Limb (tissue), 2 donors: ENCODE results near the gene RBMS1.
A peak's percentile ranks its signal among the peaks of the same experiment; 100 is the strongest.
"Not testable (repeated sequence)": the region's sequence is repeated elsewhere in the genome, so short reads cannot be mapped to it uniquely, and the experiment has no call there.

Experiments used
- DNase-seq, 2 donors: peaks; one replicate each; pipeline ENCODE4 v3.0.0-alpha.2; 2016; ENCODE audit errors: extremely low spot score in 2 of 2

RBMS1 gene

GRCh38 chr2:160381425-160381951 is 112.1 kb downstream of the RBMS1 start:
- DNase-seq: no peak

- no peak for DNase-seq
Measured at GRCh38 chr2:160380611-160381010, 113.0 kb downstream of the RBMS1 start.

- no peak for DNase-seq
Measured at GRCh38 chr2:160380000-160380570, 113.5 kb downstream of the RBMS1 start.

DNA sequence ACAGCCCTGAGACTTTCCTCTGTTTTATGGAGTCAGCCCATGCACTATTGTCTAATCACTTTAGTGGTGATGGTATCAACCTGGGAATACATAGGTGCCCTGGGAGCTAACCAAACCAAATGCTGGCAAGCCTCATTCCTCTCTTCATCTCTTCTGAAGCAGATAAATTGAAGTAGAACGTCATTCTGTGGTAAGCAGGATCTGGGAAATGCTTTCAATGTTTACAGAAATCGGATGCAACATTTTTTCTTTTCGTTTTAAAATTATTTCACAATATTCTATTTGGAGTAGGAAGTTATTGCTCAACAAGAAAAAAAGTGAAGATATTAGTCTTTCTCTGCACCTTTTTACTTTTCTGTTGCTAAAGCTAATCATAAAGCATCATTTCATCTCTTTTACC is 114.2 kb downstream of the RBMS1 start:
- DNase-seq: no peak

DNA sequence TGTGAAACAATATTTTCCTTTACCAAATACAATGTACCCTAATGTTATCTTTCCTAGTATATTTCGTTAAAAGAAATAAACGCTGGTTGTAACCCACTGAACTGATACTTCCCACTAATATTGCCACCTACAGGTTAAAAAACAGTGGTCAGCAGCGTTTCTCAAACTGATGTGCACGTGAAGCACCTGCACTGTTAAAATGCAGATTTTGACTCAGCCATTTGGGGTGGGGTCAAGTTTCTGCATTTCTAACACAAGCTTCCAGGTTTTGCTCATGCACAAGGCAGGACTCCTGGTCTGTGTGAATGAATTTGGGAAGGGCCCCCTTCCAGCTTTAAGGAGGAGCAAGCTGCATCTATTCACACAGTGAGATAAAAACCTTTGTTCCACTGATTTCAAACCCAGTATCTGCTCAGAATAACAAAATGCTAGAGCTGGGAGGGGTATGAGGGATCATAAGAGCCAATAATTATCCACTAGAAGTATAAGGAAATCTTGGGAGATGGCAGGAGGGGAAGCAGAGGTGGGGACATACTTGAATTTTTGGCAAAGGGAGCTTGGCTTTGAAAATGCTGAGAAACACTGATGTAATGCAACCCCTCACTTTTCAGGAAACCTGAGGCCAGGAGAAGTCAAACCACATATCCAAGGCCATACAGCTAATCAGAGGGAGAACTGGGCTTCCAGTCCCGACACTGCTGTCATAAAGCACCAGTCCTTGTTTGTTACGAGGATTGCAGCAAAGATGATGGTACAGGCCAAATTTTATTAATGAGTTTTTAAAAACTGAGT is 116.2 kb downstream of the RBMS1 start:
- no peak for DNase-seq

- no peak for DNase-seq
Measured at GRCh38 chr2:160376576-160376975, 117.0 kb downstream of the RBMS1 start.

GRCh38 chr2:160375802-160376469 is 117.7 kb downstream of the RBMS1 start:
- peak in 1 of 2 donors; percentile 31 for DNase-seq

DNA sequence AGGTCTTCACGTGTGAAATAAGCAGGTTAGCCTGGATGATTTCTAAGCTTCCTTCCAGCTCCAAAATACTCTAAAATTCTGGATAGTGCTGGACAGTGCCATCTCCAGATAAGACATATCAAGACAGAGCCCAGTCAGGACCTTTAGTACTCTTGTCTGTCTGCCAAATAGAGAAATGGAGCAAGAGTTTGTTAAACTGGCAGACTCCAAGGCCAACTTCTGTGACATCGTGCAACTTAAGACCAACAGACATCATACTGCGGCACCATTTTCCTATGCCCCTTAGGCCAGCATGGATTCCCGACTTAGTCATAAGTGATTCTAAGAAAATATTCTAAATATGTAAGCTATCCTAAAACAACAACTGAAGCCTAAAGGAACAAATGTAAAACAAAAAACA is 118.6 kb downstream of the RBMS1 start:
- no peak for DNase-seq

DNA sequence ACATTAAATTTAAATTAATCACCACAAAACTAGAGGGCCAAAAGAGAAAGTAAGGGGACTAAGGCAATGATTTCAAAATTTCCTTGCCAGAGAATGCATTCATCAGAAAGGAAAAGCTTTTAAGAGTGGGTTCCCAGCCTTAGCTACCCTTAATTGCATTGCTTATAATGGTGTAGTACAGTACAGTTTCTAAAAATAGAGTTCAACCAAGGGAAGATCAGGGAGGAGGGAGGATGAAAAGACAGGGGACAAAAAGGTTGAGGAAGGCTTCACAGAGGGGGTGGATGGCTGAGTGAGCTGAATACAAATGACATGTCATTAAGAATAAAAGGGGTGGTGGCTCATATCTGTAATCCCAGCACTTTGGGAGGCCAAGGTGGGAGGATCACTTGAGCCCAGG is 119.9 kb downstream of the RBMS1 start:
- no peak for DNase-seq

- no peak for DNase-seq
Measured at GRCh38 chr2:160373263-160373662, 120.3 kb downstream of the RBMS1 start.

DNA sequence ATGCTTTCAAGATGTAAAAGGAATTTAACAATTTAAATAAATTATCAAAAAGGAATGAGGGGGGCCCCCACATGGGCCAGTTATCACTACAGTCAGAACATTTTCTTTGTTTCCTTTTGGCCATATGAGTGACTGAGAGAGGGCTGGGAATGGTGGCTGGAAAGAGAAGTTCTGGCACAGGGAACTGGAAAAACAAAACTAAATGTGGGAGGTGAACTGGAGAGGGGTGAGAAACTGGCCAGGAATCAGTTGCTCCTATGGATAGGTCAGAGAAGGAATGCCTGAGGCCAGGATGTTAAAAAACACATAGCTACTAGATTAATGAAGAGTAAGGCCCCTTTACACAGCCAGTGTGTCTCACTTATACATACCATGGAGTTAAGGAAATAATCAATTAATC is 121.0 kb downstream of the RBMS1 start:
- DNase-seq: no peak

DNA sequence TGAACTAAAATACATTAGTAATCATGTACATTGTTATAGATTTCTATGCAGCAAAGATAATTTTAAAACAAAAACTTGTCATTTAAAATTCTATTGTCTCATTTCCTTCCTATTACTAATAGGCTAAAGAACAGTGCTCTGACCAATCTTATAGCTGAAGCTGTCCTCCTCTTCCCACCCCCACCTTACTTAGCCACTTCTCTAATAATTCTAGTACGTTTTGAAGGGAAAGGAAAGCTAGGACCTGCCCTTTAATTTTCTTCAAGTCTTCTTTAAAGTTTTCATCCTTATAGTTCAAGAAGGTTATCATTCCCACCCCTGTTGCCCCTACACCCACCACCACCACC is 121.6 kb downstream of the RBMS1 start:
- no peak for DNase-seq

- no peak for DNase-seq
Measured at GRCh38 chr2:160371251-160372009, 122.2 kb downstream of the RBMS1 start.

DNA sequence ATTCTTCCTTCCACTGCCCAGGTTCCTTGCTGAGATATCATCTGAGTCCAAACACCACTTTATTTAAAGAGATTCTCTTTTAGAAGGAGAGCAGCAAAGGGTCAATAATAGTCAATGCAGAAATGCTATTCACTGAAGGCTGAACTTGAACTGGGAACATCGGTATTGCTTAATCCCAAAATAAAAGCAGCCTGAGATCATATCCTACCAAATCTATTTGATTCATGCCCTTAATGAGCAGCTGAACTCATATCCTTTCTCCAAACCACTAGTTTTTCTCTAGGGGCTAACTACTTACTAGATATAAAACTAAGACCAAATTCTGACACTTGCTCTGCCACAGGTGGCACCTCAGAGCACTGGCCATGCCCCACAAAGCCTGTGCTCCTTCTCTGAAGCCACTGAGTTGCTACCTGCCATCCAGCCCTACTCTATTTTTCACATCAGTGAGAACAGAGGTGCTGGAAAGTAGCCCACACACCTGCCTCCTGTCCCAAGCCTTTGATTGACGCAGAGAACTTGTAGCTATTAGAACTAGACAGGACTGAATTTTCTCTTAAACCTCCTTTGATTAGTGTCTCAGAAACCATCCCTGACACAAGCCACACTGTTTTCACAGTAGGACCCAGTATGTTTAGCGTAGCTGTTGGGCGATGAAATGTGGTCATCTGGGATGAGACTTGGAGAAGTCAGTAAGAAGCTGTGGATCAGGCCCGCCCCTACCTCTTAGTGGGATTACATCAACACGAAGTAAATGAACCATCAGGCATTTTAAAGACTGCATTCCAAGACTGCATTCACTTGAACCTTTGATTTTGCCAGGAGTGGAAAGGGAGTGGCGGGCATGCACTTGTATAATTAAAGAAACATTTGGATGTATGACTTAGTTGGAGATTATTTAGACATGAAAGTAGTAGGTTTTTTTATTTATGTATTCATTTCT is 124.3 kb downstream of the RBMS1 start:
- no peak for DNase-seq

- DNase-seq: no peak
Measured at GRCh38 chr2:160367887-160368286, 125.7 kb downstream of the RBMS1 start.

GRCh38 chr2:160367139-160367538 is 126.5 kb downstream of the RBMS1 start:
- not testable (repeated sequence) for DNase-seq

GRCh38 chr2:160366474-160366873 is 127.1 kb downstream of the RBMS1 start:
- no peak for DNase-seq

GRCh38 chr2:160365716-160366367 is 127.8 kb downstream of the RBMS1 start:
- DNase-seq: no peak

- no peak for DNase-seq
Measured at GRCh38 chr2:160364364-160364763, 129.2 kb downstream of the RBMS1 start.

DNA sequence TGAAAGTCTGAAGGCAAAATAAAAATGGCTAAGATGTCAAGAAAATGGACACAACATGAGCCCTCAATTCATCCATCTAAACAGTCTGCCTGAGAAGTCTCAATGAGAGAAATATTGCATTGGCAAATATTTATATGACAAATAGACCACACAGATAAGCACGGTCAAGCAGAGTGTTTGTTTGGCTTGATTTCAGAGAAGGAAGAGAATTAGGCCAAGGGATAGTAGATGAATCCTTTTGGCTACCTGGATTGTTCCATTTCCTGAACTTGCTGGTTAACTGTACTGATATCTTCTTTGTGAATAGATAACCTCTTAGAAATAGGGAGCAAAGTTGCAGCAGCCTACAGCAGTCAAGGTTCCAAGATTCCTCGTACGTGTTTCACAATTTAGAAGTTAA is 129.6 kb downstream of the RBMS1 start:
- no peak for DNase-seq
